GM12875 (cell line): Measurements from ENCODE around the gene TNNI3.

ENCODE experiments used
- H3K4me3 ChIP-seq: one replicate; pipeline ENCODE4 v1.5.1; 2011; ENCODE audit warnings: low read depth, low read length, control low read depth
- CTCF ChIP-seq: IDR thresholded peaks from 2 replicates; pipeline ENCODE4 v1.5.1; 2011; ENCODE audit warnings: low read depth, mild to moderate bottlenecking, control low read depth, inconsistent platforms, low read length, moderate library complexity, borderline replicate concordance; ENCODE audit not compliant: insufficient read depth

Gene TNNI3

GRCh38 chr19:55196803-55197202, 39.3 kb upstream of the TNNI3 start:
- TF ChIP-seq CTCF, result no peak
- H3K4me3 ChIP-seq, result no peak overlapping the region

- H3K4me3 ChIP-seq, result no peak overlapping the region
- TF ChIP-seq CTCF, result no peak
These were observed 35.9 kb upstream of the TNNI3 start for GRCh38 chr19:55193481-55193880.

- no peak overlapping the region for H3K4me3 ChIP-seq
- TF ChIP-seq CTCF, result no peak
These were observed 31.9 kb upstream of the TNNI3 start for GRCh38 chr19:55189403-55189835.

GRCh38 chr19:55188625-55189024, 31.1 kb upstream of the TNNI3 start:
- no peak for TF ChIP-seq CTCF
- H3K4me3 ChIP-seq, result no peak overlapping the region

GRCh38 chr19:55186080-55186479, 28.5 kb upstream of the TNNI3 start:
- H3K4me3 ChIP-seq, result no peak overlapping the region
- no peak for TF ChIP-seq CTCF

GRCh38 chr19:55181740-55182139, 24.2 kb upstream of the TNNI3 start:
- no peak overlapping the region for H3K4me3 ChIP-seq
- no peak for TF ChIP-seq CTCF

GRCh38 chr19:55179606-55180484, 22.3 kb upstream of the TNNI3 start, which contains the start of gene SYT5:
SYT5 (minus strand) TSS chr19:55180289; CDS start chr19:55179041, 1,248 bp downstream.
- H3K4me3 ChIP-seq, result no peak within 1 kb of the TSS
- TF ChIP-seq CTCF, result no peak
